ENCODE results near the gene SORCS1.

Gene SORCS1

GRCh38 chr10:107118866-107119265, 45.6 kb downstream of the SORCS1 start:
- no peak overlapping the region for H3K4me3 ChIP-seq (ENCODE audit: low read depth, low read length)
- TF ChIP-seq, protein P1, sequence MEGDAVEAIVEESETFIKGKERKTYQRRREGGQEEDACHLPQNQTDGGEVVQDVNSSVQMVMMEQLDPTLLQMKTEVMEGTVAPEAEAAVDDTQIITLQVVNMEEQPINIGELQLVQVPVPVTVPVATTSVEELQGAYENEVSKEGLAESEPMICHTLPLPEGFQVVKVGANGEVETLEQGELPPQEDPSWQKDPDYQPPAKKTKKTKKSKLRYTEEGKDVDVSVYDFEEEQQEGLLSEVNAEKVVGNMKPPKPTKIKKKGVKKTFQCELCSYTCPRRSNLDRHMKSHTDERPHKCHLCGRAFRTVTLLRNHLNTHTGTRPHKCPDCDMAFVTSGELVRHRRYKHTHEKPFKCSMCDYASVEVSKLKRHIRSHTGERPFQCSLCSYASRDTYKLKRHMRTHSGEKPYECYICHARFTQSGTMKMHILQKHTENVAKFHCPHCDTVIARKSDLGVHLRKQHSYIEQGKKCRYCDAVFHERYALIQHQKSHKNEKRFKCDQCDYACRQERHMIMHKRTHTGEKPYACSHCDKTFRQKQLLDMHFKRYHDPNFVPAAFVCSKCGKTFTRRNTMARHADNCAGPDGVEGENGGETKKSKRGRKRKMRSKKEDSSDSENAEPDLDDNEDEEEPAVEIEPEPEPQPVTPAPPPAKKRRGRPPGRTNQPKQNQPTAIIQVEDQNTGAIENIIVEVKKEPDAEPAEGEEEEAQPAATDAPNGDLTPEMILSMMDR (IDR thresholded peaks at IDR 0.05; ENCODE audit: low read depth, low read length) = no peak

GRCh38 chr10:107104026-107104652, 60.4 kb downstream of the SORCS1 start:
- no peak overlapping the region for H3K4me3 ChIP-seq (ENCODE audit: low read depth, low read length)
- TF ChIP-seq, protein P1 (IDR thresholded peaks at IDR 0.05; ENCODE audit: low read depth, low read length) = no peak

- no peak overlapping the region for H3K4me3 ChIP-seq (ENCODE audit: low read depth, low read length)
- TF ChIP-seq, protein P1 (IDR thresholded peaks at IDR 0.05; ENCODE audit: low read depth, low read length) = no peak
These were observed 61.1 kb downstream of the SORCS1 start for GRCh38 chr10:107103174-107104025.

- H3K4me3 ChIP-seq (ENCODE audit: low read depth, low read length) = no peak overlapping the region
- TF ChIP-seq, protein P1 (IDR thresholded peaks at IDR 0.05; ENCODE audit: low read depth, low read length) = no peak
These were observed 66.2 kb downstream of the SORCS1 start for GRCh38 chr10:107098326-107098725.

GRCh38 chr10:107094824-107095522, 69.5 kb downstream of the SORCS1 start:
- no peak overlapping the region for H3K4me3 ChIP-seq (ENCODE audit: low read depth, low read length)
- TF ChIP-seq, protein P1 (IDR thresholded peaks at IDR 0.05; ENCODE audit: low read depth, low read length) = no peak

GRCh38 chr10:107092321-107092720, 72.2 kb downstream of the SORCS1 start:
- TF ChIP-seq, protein P1 (IDR thresholded peaks at IDR 0.05; ENCODE audit: low read depth, low read length) = no peak
- no peak overlapping the region for H3K4me3 ChIP-seq (ENCODE audit: low read depth, low read length)

Measured in WI38 (cell line).